ENCODE results near the gene EPM2AIP1.
"Not testable (repeated sequence)": the region's sequence is repeated elsewhere in the genome, so short reads cannot be mapped to it uniquely, and the experiment has no call there.

The EPM2AIP1 gene

GRCh38 chr3:36991923-36992805, 767 bp downstream of the EPM2AIP1 start:
- no peak for DNase-seq

DNA sequence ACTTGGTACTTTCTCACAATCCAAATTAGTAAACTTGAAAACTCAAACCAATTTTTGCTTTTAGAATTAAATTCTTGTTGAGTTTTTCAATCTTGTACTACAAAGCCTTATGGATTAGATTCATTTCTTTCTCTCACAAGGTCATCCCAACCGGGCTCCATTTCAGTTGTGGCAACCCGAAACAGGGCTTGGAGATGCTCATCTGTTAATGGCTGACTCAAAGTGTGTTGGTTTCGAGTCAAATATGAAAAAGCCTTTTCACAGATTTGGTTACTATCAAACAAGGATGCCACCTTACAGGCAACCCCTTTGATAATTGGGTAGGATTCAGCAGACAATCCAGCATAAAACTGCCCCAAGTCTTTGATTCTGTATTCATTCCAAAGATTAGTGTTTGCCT, 1.8 kb downstream of the EPM2AIP1 start:
- DNase-seq, result no peak

DNA sequence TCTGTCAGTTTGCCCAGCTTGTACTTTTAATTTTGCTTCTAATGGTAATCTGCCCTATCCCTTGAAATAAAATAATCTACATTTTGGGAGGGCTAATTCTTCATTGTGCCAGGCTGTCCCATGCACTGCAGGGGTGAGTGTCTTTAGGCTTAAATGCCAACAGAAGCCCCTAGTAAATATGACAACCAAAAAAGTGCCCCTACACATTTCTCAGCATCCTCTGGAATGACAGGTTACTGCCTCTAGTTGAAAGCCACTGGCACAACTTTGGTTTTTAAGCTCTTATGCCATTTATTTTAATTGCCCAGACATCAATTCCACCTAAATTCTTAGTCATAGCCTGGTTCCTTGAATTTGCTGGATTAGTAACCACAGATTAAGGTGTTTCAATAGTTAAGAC, 3.4 kb downstream of the EPM2AIP1 start:
- DNase-seq, result no peak

DNA sequence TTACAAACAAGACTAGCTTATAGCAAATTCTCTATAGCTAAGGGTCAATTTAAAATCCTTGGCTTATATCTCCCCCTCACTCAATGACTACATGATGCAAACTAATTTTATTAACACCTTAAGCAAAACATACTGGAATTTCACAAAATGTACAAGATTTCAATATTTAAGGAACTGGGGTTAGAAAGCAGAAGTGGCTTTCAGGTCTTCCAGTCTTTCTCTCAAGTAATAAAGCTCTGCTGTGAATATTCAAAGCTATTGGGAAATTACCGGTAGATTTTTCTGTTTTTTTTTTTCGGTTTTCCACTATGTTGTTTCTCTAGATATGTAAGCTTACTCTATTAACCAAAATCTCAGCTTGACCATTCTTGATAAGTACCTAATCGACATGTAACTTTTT, 3.9 kb downstream of the EPM2AIP1 start:
- DNase-seq, result no peak

GRCh38 chr3:36988356-36988755, 4.6 kb downstream of the EPM2AIP1 start:
- no peak for DNase-seq

GRCh38 chr3:36981006-36981405, 11.9 kb downstream of the EPM2AIP1 start:
- DNase-seq, result no peak

DNA sequence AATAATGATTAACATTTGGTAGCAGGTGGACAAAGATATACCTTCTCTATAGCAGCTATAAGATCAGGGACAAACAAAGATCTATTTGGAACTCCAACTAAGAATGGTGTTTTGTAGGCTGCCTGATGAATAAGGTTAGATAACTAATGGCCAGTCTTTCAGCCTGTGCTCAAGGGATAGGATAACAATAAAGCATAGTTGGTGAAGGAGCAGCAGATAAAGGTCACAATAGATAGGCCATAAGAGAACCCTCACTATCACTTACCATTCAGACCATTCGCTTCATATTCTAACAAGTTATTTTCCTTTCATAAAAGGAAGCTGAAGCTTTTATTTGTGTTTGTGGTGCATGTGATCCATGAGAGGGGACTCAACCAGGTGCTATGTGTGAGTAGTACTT, 19.8 kb downstream of the EPM2AIP1 start:
- DNase-seq, result no peak

DNA sequence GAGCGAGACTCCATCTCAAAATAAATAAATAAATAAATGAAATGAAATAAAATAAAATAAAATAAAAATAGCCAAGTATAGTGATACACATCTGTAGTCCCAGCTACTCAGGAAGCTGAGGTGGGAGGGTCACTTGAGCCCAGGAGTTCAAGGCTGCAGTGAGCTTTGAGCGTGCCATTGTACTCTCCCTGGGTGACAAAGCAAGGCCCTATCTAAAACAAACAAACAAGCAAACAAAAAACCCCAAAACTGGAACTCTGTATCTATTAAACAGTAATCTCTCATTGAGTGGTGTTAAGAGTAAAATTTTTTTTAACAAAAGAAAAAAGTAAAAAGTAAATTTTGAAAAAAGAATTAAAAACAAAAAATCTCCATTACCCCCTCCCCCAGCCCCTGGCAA, 20.8 kb downstream of the EPM2AIP1 start:
- DNase-seq, result no peak

- DNase-seq, result no peak
Observed at GRCh38 chr3:36969540-36970432, 23.1 kb downstream of the EPM2AIP1 start.

- no peak for DNase-seq
Observed at GRCh38 chr3:36969085-36969484, 23.8 kb downstream of the EPM2AIP1 start.

GRCh38 chr3:36965440-36965839, 27.5 kb downstream of the EPM2AIP1 start:
- no peak for DNase-seq

DNA sequence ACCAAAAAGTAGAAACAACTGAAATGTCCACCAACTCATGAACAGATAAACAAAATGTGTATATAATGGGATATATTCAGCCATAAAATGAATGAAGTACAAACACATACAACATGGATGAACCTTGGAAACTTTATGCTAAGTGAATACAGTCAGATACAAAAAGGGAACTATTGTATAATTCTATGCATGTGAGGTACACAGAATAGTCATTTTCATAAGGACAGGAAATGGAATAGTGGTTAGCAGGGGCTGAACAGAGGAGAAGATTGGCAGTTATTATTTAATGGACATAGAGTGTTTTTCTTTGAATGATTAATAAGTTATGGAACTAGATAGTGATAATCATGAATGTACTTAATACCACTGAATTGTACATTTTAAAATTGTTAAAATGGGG, 28.1 kb downstream of the EPM2AIP1 start:
- DNase-seq, result no peak

- no peak for DNase-seq
Observed at GRCh38 chr3:36964331-36964730, 28.6 kb downstream of the EPM2AIP1 start.

GRCh38 chr3:36963008-36963407, 29.9 kb downstream of the EPM2AIP1 start:
- DNase-seq, result not testable (repeated sequence)

- DNase-seq, result no peak
Observed at GRCh38 chr3:36960502-36960901, 32.4 kb downstream of the EPM2AIP1 start.

GRCh38 chr3:36959821-36960220, 33.1 kb downstream of the EPM2AIP1 start:
- no peak for DNase-seq

- DNase-seq, result no peak
Observed at GRCh38 chr3:36957862-36958686, 34.9 kb downstream of the EPM2AIP1 start.

- DNase-seq, result no peak
Observed at GRCh38 chr3:36957063-36957462, 35.9 kb downstream of the EPM2AIP1 start.

DNA sequence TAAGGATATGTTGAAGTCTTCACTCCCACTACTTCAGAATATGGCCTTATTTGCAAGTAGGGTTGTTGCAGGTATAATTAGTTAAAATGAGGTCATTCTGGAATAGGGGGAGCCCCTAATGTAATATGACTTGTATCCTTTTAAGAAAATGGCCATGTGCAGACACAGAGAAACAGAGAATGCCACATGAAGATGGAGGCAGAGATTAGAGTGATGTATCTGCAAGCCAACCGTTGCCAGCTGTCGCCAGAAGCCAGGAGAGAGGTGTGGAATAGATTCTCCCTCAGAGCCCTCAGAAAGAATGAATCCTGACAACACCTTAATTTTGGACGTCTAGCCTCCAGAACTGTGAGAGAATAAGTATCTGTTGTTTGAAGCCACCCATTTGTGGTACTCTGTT, 36.8 kb downstream of the EPM2AIP1 start:
- no peak for DNase-seq

GRCh38 chr3:36954452-36955134, 38.3 kb downstream of the EPM2AIP1 start:
- no peak for DNase-seq

DNA sequence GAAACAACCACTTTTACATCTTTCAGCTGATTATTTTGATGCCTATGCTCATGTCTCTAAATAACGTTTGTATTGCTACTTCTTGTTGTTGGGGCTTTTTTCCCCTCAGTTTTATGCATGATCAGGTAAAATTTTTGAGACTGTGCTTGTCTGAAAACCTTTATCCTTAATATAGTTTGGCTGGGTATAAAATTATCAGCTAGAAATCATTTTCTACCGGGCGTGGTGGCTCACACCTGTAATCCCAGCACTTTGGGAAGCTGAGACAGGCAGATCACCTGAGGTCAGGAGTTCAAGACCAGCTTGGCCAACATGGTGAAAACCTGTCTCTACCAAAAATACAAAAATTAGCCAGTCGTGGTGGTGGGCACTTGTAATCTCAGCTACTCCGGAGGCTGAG, 45.1 kb downstream of the EPM2AIP1 start:
- not testable (repeated sequence) for DNase-seq

- no peak for DNase-seq
Observed at GRCh38 chr3:36945333-36945980, 47.5 kb downstream of the EPM2AIP1 start.
